GM12875 (cell line): ENCODE measurements around the gene MIER2.

Source experiments
- H3K4me3 ChIP-seq: one replicate; pipeline ENCODE4 v1.5.1; 2011; ENCODE audit warnings: low read depth, low read length, control low read depth
- CTCF ChIP-seq: IDR thresholded peaks from 2 replicates; pipeline ENCODE4 v1.5.1; 2011; ENCODE audit warnings: low read depth, mild to moderate bottlenecking, control low read depth, inconsistent platforms, low read length, moderate library complexity, borderline replicate concordance; ENCODE audit not compliant: insufficient read depth

Gene MIER2

DNA sequence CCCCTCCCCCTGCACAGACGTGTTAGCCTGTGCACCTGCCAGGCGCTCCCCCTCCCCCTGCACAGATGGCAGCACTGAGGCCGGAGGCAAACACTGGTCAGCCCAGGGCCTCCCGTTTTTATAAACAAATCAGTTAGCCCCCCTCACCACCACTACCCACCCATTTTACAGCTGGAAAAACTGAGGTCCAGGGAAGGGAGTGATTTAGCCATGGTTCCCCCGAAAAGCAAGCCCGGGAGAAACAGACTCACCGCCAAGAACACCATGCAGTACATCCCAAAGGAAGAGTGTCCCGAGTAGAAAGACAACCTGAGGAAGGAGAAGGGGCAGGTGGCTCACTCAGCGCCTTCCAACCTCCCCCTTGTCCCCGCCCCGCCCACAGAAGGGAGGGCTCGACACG, 62.1 kb downstream of the MIER2 start:
- no peak overlapping the region for H3K4me3 ChIP-seq
- TF ChIP-seq CTCF = no peak

- H3K4me3 ChIP-seq = no peak overlapping the region
- no peak for TF ChIP-seq CTCF
These were observed 62.6 kb downstream of the MIER2 start for GRCh38 chr19:281992-282391.

DNA sequence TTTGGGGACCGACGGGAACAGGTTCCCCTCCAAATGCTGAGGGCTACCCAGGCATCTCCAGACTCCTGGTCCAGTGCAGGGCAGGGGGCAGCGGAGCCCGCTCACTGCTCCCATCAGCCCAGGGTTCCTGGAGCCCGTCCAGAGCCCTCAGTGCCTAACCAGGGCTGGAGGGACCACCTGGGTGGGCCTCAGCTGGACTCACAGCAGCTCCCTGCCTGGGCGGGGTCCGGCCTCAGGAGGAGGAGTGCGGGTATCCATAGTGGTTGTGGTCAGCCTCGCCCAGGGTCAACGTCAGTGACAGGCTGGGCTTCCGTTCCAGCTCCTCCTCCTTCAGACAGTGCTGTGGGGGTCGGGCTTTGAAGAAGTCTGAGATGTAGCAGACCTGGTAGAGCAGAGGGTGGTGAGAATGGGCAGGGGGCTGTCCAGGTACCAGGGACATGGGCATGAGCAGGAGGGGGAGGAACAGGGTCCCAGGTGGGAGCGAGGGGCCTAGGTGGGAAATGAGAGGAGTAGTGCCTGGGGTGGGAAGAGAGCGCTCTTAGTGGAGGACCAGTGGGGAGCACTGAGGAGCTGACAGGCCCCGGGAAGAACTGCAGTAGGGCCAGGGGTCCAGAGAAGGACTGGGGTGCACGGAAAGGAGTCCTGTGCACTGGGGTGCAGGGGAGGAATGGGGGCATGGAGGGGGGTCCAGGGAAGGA, 63.3 kb downstream of the MIER2 start:
- no peak for TF ChIP-seq CTCF

DNA sequence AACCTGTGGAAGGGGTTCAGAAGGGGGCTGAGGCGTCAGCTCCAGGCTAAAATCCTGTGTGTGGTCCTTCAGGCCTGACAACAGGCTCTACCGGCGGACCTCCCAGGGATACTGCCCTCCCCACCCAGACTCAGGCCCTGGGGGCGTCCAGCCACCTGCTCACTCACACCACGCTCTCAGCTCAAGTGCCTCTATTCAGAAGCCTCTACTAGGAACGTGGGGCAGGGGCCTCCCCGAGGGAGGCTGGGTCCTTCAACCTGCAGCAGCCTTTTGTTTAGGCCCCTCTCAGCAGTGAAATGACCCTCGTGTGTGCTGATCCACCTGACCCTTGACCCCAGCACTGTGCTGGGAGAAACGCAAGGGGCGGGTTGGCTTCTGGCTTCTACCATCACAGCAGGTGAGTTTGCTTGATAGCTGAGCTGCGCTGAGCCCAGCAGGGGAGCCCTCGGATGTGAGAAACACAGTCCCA, 64.0 kb downstream of the MIER2 start:
- TF ChIP-seq CTCF = no peak
- no peak overlapping the region for H3K4me3 ChIP-seq

More for the DNA sequence above, 63.3 kb downstream of the MIER2 start:
- H3K4me3 ChIP-seq = no peak overlapping the region

- H3K4me3 ChIP-seq = no peak overlapping the region
- TF ChIP-seq CTCF = no peak
These were observed 64.9 kb downstream of the MIER2 start for GRCh38 chr19:279656-280055.

GRCh38 chr19:279231-279630, 65.4 kb downstream of the MIER2 start:
- H3K4me3 ChIP-seq = no peak overlapping the region
- TF ChIP-seq CTCF = no peak

DNA sequence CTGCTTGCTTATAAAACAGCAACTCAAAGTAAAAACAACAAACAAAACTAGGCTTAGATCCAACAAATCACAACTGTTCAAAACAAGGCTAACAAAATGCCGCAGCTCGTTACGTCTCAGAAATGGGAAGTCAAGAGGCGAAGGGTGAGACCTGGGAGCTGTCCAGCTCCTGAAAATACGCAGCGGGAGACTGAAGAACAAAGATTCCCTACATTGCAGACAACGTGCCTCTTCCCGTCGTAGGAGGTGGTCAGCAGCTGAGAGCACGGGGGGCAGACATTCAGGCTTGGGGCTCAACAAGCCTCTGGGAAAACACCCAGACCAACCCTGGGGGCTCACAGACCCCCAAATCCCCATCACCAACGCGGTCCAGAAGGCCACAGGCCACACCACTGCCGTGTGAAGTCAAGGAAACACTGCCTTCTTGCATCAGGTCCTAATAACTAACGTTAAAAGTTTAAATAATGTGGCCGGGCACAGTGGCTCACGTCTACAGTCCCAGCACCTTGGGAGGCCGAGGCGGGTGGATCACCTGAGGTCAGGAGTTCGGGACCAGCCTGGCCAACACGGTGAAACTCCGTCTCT, 66.9 kb downstream of the MIER2 start:
- H3K4me3 ChIP-seq = no peak overlapping the region
- no peak for TF ChIP-seq CTCF
